Uterus (tissue), 4 donors: ENCODE measurements around the gene THSD4. TPM values are rescaled to one million over a fixed set of nuclear protein-coding genes. Genes with fewer than 3 reads are reported as not detected.

Experiments used
- DNase-seq, 2 donors: peaks; one replicate each; pipeline ENCODE4 v3.0.0-alpha.2; 2019 to 2020
- H3K27ac ChIP-seq, 2 donors: fragments of 200-600 bp; sonication (generic); 1 replicate in 1 of 2; 2 replicates in 1 of 2; pipeline ENCODE4 v1.5.1; 2016 to 2018
- H3K27me3 ChIP-seq, 2 donors: fragments of 200-600 bp; sonication (generic); one replicate each; pipeline ENCODE4 v1.5.1; 2018 to 2019; ENCODE audit warnings: control low read depth in 1 of 2
- H3K36me3 ChIP-seq, 2 donors: fragments of 200-600 bp; sonication (generic); one replicate each; pipeline ENCODE4 v1.5.1; 2019; ENCODE audit warnings: control low read depth in 1 of 2
- H3K4me1 ChIP-seq, 2 donors: fragments of 200-600 bp; sonication (generic); one replicate each; pipeline ENCODE4 v1.5.1; 2018 to 2019; ENCODE audit warnings: control low read depth in 1 of 2
- H3K4me3 ChIP-seq, 2 donors: fragments of 200-600 bp; sonication (generic); 1 replicate in 1 of 2; 2 replicates in 1 of 2; pipeline ENCODE4 v1.5.1; 2018 to 2019; ENCODE audit warnings: mild to moderate bottlenecking in 1 of 2
- H3K9me3 ChIP-seq, 2 donors: fragments of 200-600 bp; sonication (generic); one replicate each; pipeline ENCODE4 v1.5.1; 2019; ENCODE audit warnings: control low read depth in 1 of 2
- POLR2A ChIP-seq, 2 donors: fragments of 450-650 bp; IDR thresholded peaks; one replicate each; pipeline ENCODE4 v1.6.1; 2016; ENCODE audit warnings: antibody characterized with exemption in 2 of 2, mild to moderate bottlenecking in 1 of 2, moderate library complexity in 1 of 2
- intact Hi-C: fragments of 100-400 bp; cut with DNase I; formaldehyde crosslinking; loops from one replicate; pipeline ENCODE4 v1.15.1; 2023; ENCODE audit warnings: low total_unique reads
- total RNA-seq, 4 donors: library from RNA; depleted of rRNA in 3 of 4; stranded (reverse); fragments of >200 nt in 3 of 4; gene quantifications; one replicate each; pipeline versions ENCODE4 v1.1.0 to v1.2.4, GENCODE V29; 2014 to 2023
- TF ChIP-seq, protein P1 (sequence below), 4 experiments: fragments of 200-600 bp in 2 of 4; fragments of 450-650 bp in 2 of 4; sonication (generic) in 2 of 4; IDR thresholded peaks; one replicate each; pipeline ENCODE4 v1.5.1; 2016 to 2019; ENCODE audit warnings: antibody characterized with exemption in 4 of 4, mild to moderate bottlenecking in 2 of 4, moderate library complexity in 1 of 4
- donor health status: DM: yes; HTN: yes; CAD: no.

Gene THSD4
- total RNA-seq, 4 donors from 2014 or later = 7.1 to 144 (median 35.4) TPM

DNA sequence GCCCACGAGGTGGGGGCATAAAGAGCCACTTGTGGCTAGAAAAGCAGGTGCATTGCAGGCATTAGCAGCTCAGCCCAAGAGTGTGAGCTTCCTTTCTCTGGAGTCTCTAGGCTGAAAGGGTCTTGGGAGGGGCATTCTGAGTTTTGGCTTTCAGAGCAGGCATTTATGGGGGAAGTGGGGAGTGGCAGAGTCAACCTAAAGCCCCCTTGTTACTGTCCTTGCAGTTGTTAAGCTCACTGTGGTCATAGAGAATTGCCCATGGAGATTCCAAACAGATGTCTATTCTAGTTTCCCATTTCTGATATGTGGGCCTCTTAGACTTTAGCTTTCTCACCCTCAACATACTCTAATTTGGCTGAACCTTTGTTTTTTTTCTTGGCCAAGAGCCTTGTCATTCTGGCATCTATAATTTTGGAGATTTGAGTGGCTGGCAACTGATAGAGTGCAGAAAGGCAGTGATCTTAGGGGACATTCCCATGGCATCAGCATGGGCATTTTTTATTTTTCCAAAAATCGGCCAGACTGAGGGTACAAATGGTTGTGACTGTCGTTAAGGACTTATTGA is 217.9 kb downstream of the THSD4 start:
- Histone ChIP-seq H3K4me3 (no peak overlapping the region), H3K27ac (peak overlapping the region; percentile 91), H3K9me3 (no peaks in the 10 kb centered on the region), H3K4me1 (peaks cover 4 to 15% of the 10 kb centered on the region in 2 donors), H3K36me3 (no peaks in the 10 kb centered on the region), H3K27me3 (no peaks in the 10 kb centered on the region)
- no peak for DNase-seq
- intact Hi-C loops = no loop called here
- TF ChIP-seq POLR2A (IDR thresholded peaks at IDR 0.05) = no peak
- TF ChIP-seq, protein P1, sequence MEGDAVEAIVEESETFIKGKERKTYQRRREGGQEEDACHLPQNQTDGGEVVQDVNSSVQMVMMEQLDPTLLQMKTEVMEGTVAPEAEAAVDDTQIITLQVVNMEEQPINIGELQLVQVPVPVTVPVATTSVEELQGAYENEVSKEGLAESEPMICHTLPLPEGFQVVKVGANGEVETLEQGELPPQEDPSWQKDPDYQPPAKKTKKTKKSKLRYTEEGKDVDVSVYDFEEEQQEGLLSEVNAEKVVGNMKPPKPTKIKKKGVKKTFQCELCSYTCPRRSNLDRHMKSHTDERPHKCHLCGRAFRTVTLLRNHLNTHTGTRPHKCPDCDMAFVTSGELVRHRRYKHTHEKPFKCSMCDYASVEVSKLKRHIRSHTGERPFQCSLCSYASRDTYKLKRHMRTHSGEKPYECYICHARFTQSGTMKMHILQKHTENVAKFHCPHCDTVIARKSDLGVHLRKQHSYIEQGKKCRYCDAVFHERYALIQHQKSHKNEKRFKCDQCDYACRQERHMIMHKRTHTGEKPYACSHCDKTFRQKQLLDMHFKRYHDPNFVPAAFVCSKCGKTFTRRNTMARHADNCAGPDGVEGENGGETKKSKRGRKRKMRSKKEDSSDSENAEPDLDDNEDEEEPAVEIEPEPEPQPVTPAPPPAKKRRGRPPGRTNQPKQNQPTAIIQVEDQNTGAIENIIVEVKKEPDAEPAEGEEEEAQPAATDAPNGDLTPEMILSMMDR (IDR thresholded peaks at IDR 0.05) = no peak

GRCh38 chr15:71333839-71334238 is 218.6 kb downstream of the THSD4 start:
- no peak overlapping the region for H3K4me3 ChIP-seq
- intact Hi-C loops = no loop called here
- no peaks in the 10 kb centered on the region for H3K27me3 ChIP-seq
- no peak for DNase-seq
- H3K27ac ChIP-seq = peak overlapping the region; percentile 91
- H3K36me3 ChIP-seq = no peaks in the 10 kb centered on the region
- TF ChIP-seq, protein P1 (IDR thresholded peaks at IDR 0.05) = no peak
- no peak for TF ChIP-seq POLR2A (IDR thresholded peaks at IDR 0.05)
- H3K4me1 ChIP-seq = peaks cover 4 to 13% of the 10 kb centered on the region in 2 donors
- H3K9me3 ChIP-seq = no peaks in the 10 kb centered on the region

- H3K4me1 ChIP-seq = peaks cover 4 to 10% of the 10 kb centered on the region in 2 donors
- intact Hi-C loops = no loop called here
- TF ChIP-seq POLR2A (IDR thresholded peaks at IDR 0.05) = no peak
- TF ChIP-seq, protein P1 (IDR thresholded peaks at IDR 0.05) = no peak
- no peaks in the 10 kb centered on the region for H3K9me3 ChIP-seq
- no peaks in the 10 kb centered on the region for H3K36me3 ChIP-seq
- H3K27ac ChIP-seq = peak overlapping the region; percentile 91
- DNase-seq = no peak
- no peaks in the 10 kb centered on the region for H3K27me3 ChIP-seq
- no peak overlapping the region for H3K4me3 ChIP-seq
These were observed 219.2 kb downstream of the THSD4 start for GRCh38 chr15:71334434-71334833.

DNA sequence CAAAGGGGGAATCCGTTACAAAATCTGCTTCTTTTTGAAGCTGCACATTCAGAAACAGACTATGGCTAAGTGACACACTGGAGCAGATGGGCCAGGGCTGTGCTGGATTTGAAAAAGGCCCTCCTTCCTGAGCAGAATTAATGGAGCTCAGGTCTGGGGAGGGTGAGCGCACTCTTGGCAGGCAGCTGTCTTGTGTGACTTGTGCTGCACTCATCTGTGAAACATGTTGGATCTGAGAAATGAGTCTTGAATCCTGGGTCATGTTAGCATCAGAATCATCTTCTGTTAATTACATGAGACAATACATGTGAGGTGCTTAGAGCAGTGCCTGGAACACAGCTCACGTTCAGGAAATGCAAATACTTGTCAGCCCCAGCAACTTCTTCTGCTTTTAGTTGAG is 219.6 kb downstream of the THSD4 start:
- no peaks in the 10 kb centered on the region for H3K27me3 ChIP-seq
- DNase-seq = peak in 1 of 2 donors; percentile 47
- peaks cover 3 to 7% of the 10 kb centered on the region in 2 donors for H3K4me1 ChIP-seq
- H3K36me3 ChIP-seq = no peaks in the 10 kb centered on the region
- H3K9me3 ChIP-seq = no peaks in the 10 kb centered on the region
- peak overlapping the region; percentile 91 for H3K27ac ChIP-seq
- TF ChIP-seq, protein P1 (IDR thresholded peaks at IDR 0.05) = no peak
- TF ChIP-seq POLR2A (IDR thresholded peaks at IDR 0.05) = no peak
- H3K4me3 ChIP-seq = no peak overlapping the region
- intact Hi-C loops = no loop called here

- H3K4me3 ChIP-seq = no peak overlapping the region
- H3K27ac ChIP-seq = peak overlapping the region; percentile 91
- H3K27me3 ChIP-seq = no peaks in the 10 kb centered on the region
- TF ChIP-seq POLR2A (IDR thresholded peaks at IDR 0.05) = no peak
- TF ChIP-seq, protein P1 (IDR thresholded peaks at IDR 0.05) = no peak
- intact Hi-C loops = no loop called here
- H3K36me3 ChIP-seq = no peaks in the 10 kb centered on the region
- peaks cover 0 to 4% of the 10 kb centered on the region in 2 donors for H3K4me1 ChIP-seq
- DNase-seq = no peak
- H3K9me3 ChIP-seq = no peaks in the 10 kb centered on the region
These were observed 220.3 kb downstream of the THSD4 start for GRCh38 chr15:71335591-71335990.
